A673 (cell line): ENCODE results near the gene GPSM1. TPM values are rescaled to one million over a fixed set of nuclear protein-coding genes. Genes with fewer than 3 reads are reported as not detected.

Experiments used
- BruUV-seq: library from RNA; stranded (reverse); fragments of 400-500 nt; replicated peaks from 2 replicates; lab custom pipeline; 2021; lab: Mats Ljungman, UMichigan
- CTCF ChIA-PET: fragments of 300-600 bp; sonication (Branson Sonifier 250); formaldehyde crosslinking; loops from one replicate; lab custom pipeline; 2022; ENCODE audit warnings: antibody characterized with exemption; lab: Charles Lee
- POLR2A ChIA-PET: fragments of 300-600 bp; sonication (Branson Sonifier 250); formaldehyde crosslinking; loops from one replicate; lab custom pipeline; 2022; ENCODE audit warnings: antibody characterized with exemption; ENCODE audit not compliant: low non-redundant PET; lab: Charles Lee
- DNase-seq: peaks from one replicate; pipeline ENCODE4 v3.0.0-alpha.2; 2015; ENCODE audit warnings: low spot score
- H3K27ac ChIP-seq: fragments of 200-600 bp; sonication (generic); 2 replicates; pipeline ENCODE4 v1.5.1; 2016; ENCODE audit warnings: mixed run types, low read depth, mild to moderate bottlenecking, mixed read lengths, antibody characterized with exemption, low read length; ENCODE audit not compliant: poor library complexity, severe bottlenecking
- H3K27me3 ChIP-seq: fragments of 200-600 bp; sonication (generic); replicated peaks from 2 replicates; pipeline ENCODE4 v1.6.1; 2017; ENCODE audit warnings: mixed run types, low read depth, mild to moderate bottlenecking, mixed read lengths, antibody characterized with exemption, low read length; ENCODE audit not compliant: insufficient read depth, poor library complexity
- H3K36me3 ChIP-seq: fragments of 200-600 bp; sonication (generic); 2 replicates; pipeline ENCODE4 v1.6.1; 2016; ENCODE audit warnings: mixed run types, mild to moderate bottlenecking, mixed read lengths, antibody characterized with exemption, low read length; ENCODE audit not compliant: insufficient read depth, poor library complexity, severe bottlenecking
- H3K4me1 ChIP-seq: fragments of 200-600 bp; sonication (generic); 2 replicates; pipeline ENCODE4 v1.6.1; 2017; ENCODE audit warnings: mixed run types, mild to moderate bottlenecking, mixed read lengths, antibody characterized with exemption, low read length; ENCODE audit not compliant: insufficient read depth, poor library complexity, severe bottlenecking
- H3K4me3 ChIP-seq: fragments of 200-600 bp; sonication (generic); 2 replicates; pipeline ENCODE4 v1.5.1; 2016; ENCODE audit warnings: low read depth, mixed run types, mild to moderate bottlenecking, mixed read lengths, low read length; ENCODE audit not compliant: poor library complexity, severe bottlenecking
- H3K9me3 ChIP-seq: fragments of 200-600 bp; sonication (generic); 2 replicates; pipeline ENCODE4 v1.6.1; 2016; ENCODE audit warnings: mixed run types, low read depth, mild to moderate bottlenecking, mixed read lengths, antibody characterized with exemption, low read length; ENCODE audit not compliant: poor library complexity, severe bottlenecking
- EZH2 ChIP-seq: fragments of 200-600 bp; sonication (generic); IDR thresholded peaks from 2 replicates; pipeline ENCODE4 v1.6.1; 2017; ENCODE audit warnings: borderline replicate concordance, low read depth, mild to moderate bottlenecking, mixed read lengths, antibody characterized with exemption, low read length; ENCODE audit not compliant: poor library complexity, severe bottlenecking
- intact Hi-C: fragments of 100-400 bp; cut with micrococcal nuclease; formaldehyde crosslinking; loops from one replicate; pipeline ENCODE4 v1.10.0; 2022; ENCODE audit not compliant: unreplicated experiment
- total RNA-seq: library from RNA; stranded (reverse); gene quantifications from 2 replicates; pipeline ENCODE4 v1.2.3, GENCODE V29; 2021
- TF ChIP-seq, protein P1 (sequence below): fragments of 300-800, 200-600 bp; sonication (generic); conservative IDR thresholded peaks from 2 replicates; pipeline ENCODE4 v1.5.1; 2017; ENCODE audit warnings: low read depth, mild to moderate bottlenecking, antibody characterized with exemption, low read length, moderate library complexity, mixed read lengths

GPSM1 gene
- total RNA-seq, 1 experiment from 2014 or later: 36.4 TPM

GRCh38 chr9:136336156-136336870 lies 9.0 kb downstream of the GPSM1 start:
- ChIA-PET POLR2A (no interaction called here), CTCF (no interaction called here)
- DNase-seq: no peak
- Histone ChIP-seq H3K4me3 (no peak overlapping the region), H3K27ac (no peak overlapping the region), H3K9me3 (no peaks in the 10 kb centered on the region), H3K4me1 (no peaks in the 10 kb centered on the region), H3K27me3 (no peaks in the 10 kb centered on the region), H3K36me3 (peaks cover 7% of the 10 kb centered on the region)
- TF ChIP-seq EZH2: no peak
- TF ChIP-seq, protein P1, sequence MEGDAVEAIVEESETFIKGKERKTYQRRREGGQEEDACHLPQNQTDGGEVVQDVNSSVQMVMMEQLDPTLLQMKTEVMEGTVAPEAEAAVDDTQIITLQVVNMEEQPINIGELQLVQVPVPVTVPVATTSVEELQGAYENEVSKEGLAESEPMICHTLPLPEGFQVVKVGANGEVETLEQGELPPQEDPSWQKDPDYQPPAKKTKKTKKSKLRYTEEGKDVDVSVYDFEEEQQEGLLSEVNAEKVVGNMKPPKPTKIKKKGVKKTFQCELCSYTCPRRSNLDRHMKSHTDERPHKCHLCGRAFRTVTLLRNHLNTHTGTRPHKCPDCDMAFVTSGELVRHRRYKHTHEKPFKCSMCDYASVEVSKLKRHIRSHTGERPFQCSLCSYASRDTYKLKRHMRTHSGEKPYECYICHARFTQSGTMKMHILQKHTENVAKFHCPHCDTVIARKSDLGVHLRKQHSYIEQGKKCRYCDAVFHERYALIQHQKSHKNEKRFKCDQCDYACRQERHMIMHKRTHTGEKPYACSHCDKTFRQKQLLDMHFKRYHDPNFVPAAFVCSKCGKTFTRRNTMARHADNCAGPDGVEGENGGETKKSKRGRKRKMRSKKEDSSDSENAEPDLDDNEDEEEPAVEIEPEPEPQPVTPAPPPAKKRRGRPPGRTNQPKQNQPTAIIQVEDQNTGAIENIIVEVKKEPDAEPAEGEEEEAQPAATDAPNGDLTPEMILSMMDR: no peak
- intact Hi-C loops: no loop called here
- BruUV-seq: no TSS peak

GRCh38 chr9:136336881-136337280 lies 9.5 kb downstream of the GPSM1 start:
- ChIA-PET POLR2A (no interaction called here), CTCF (no interaction called here)
- Histone ChIP-seq H3K36me3 (peaks cover 7% of the 10 kb centered on the region), H3K9me3 (no peaks in the 10 kb centered on the region), H3K4me1 (peaks cover under 1% of the 10 kb centered on the region), H3K27me3 (no peaks in the 10 kb centered on the region), H3K4me3 (no peak overlapping the region), H3K27ac (no peak overlapping the region)
- TF ChIP-seq EZH2: no peak
- TF ChIP-seq, protein P1: no peak
- intact Hi-C loops: no loop called here
- no TSS peak for BruUV-seq
- no peak for DNase-seq

DNA sequence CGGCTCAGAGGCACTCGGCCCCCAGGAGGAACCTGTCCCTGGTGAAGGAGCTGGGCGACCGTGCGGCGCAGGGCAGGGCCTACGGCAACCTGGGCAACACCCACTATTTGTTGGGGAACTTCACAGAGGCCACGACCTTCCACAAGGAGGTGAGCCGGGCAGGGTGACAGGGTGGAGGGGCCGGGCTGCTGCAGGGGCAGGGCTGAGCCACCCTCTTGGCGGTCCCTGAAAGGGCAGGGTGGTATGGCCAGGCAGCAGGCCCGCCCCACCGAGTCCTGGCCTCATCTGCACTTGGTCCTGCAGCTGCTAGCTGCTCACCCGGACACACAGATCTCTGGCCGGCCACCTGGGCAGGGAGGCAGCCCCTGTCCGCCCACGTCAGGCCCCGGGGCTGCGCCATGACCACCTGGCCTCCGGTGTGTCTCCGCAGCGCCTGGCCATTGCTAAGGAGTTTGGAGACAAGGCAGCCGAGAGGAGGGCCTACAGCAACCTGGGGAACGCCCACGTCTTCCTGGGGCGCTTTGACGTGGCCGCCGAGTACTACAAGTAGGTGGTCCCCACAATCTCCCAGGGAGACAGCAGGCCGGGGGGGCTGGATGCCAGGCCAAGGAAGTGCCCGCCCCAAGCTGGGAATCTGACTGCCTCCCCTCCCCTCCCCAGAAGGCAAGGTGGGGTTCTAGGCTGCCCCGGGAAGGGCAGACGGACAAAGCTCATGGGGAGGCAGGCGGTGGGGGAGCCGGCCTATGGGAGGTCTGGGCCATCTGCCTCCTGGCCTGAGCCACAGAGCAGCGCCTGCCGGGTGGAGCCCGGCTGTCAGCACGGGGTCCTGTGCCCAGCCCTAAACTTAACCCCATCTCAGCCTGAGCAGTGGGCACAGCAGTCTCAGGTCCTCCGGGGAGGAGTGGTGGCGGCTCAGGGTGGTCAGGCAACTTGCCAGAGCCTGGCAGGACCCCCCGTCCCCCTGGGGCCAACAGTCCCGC lies 10.4 kb downstream of the GPSM1 start:
- no peak overlapping the region for H3K27ac ChIP-seq
- H3K4me1 ChIP-seq: peaks cover 8% of the 10 kb centered on the region
- ChIA-PET POLR2A (no interaction called here), CTCF (no interaction called here)
- H3K9me3 ChIP-seq: no peaks in the 10 kb centered on the region
- no TSS peak for BruUV-seq
- TF ChIP-seq, protein P1: no peak
- TF ChIP-seq EZH2: no peak
- no peaks in the 10 kb centered on the region for H3K27me3 ChIP-seq
- DNase-seq: no peak
- intact Hi-C loops: no loop called here
- peaks cover 7% of the 10 kb centered on the region for H3K36me3 ChIP-seq
- H3K4me3 ChIP-seq: no peak overlapping the region
